HG02885 (cell line): ENCODE measurements around the gene SMIM10L2A.
"Not testable (repeated sequence)": the region's sequence is repeated elsewhere in the genome, so short reads cannot be mapped to it uniquely, and the experiment has no call there.

Source experiments
- ATAC-seq: cut with Tn5 transposase; IDR thresholded peaks from one replicate; pipeline ENCODE4 v1.9.1; 2021; ENCODE audit warnings: mild to moderate bottlenecking; ENCODE audit not compliant: unreplicated experiment, poor library complexity

SMIM10L2A gene

GRCh38 chrX:135421932-135422809, at the start of gene SMIM10L2A:
Gene SMIM10L2A (plus strand): TSS chrX:135421944. CDS start chrX:135422132, 188 bp downstream.
- peak; percentile 68 for ATAC-seq

- no peak for ATAC-seq
These were observed 48.4 kb upstream of the SMIM10L2A start for GRCh38 chrX:135373357-135373756.

- no peak for ATAC-seq
These were observed 39.5 kb upstream of the SMIM10L2A start for GRCh38 chrX:135382260-135382659.

GRCh38 chrX:135383249-135383648, 38.5 kb upstream of the SMIM10L2A start:
- no peak for ATAC-seq

- peak; percentile 44 for ATAC-seq
These were observed 37.4 kb upstream of the SMIM10L2A start for GRCh38 chrX:135384161-135384836.

- no peak for ATAC-seq
These were observed 32.9 kb upstream of the SMIM10L2A start for GRCh38 chrX:135388841-135389240.

GRCh38 chrX:135389243-135389642, 32.5 kb upstream of the SMIM10L2A start:
- ATAC-seq = no peak

- no peak for ATAC-seq
These were observed 32.0 kb upstream of the SMIM10L2A start for GRCh38 chrX:135389717-135390116.

GRCh38 chrX:135391734-135392133, 30.0 kb upstream of the SMIM10L2A start:
- ATAC-seq = no peak

GRCh38 chrX:135393051-135393450, 28.7 kb upstream of the SMIM10L2A start:
- ATAC-seq = no peak

GRCh38 chrX:135395064-135395463, 26.7 kb upstream of the SMIM10L2A start:
- ATAC-seq = no peak

- no peak for ATAC-seq
These were observed 25.6 kb upstream of the SMIM10L2A start for GRCh38 chrX:135396109-135396508.

- ATAC-seq = no peak
These were observed 25.2 kb upstream of the SMIM10L2A start for GRCh38 chrX:135396566-135396965.

- ATAC-seq = no peak
These were observed 24.1 kb upstream of the SMIM10L2A start for GRCh38 chrX:135397652-135398051.

GRCh38 chrX:135403374-135403773, 18.4 kb upstream of the SMIM10L2A start:
- ATAC-seq = no peak

- not testable (repeated sequence) for ATAC-seq
These were observed 15.3 kb upstream of the SMIM10L2A start for GRCh38 chrX:135406428-135406827.

GRCh38 chrX:135408794-135409193, 12.9 kb upstream of the SMIM10L2A start:
- ATAC-seq = peak; percentile 83

- no peak for ATAC-seq
These were observed 10.7 kb upstream of the SMIM10L2A start for GRCh38 chrX:135410861-135411627.

GRCh38 chrX:135411893-135412292, 9.9 kb upstream of the SMIM10L2A start:
- ATAC-seq = no peak

GRCh38 chrX:135416546-135416945, 5.2 kb upstream of the SMIM10L2A start:
- ATAC-seq = no peak

- no peak for ATAC-seq
These were observed 913 bp upstream of the SMIM10L2A start for GRCh38 chrX:135420831-135421230.
